ENCODE measurements around the gene CDKN2AIPNL.
A peak's percentile ranks its signal among the peaks of the same experiment; 100 is the strongest.
"Not testable (repeated sequence)": the region's sequence is repeated elsewhere in the genome, so short reads cannot be mapped to it uniquely, and the experiment has no call there.

The CDKN2AIPNL gene

DNA sequence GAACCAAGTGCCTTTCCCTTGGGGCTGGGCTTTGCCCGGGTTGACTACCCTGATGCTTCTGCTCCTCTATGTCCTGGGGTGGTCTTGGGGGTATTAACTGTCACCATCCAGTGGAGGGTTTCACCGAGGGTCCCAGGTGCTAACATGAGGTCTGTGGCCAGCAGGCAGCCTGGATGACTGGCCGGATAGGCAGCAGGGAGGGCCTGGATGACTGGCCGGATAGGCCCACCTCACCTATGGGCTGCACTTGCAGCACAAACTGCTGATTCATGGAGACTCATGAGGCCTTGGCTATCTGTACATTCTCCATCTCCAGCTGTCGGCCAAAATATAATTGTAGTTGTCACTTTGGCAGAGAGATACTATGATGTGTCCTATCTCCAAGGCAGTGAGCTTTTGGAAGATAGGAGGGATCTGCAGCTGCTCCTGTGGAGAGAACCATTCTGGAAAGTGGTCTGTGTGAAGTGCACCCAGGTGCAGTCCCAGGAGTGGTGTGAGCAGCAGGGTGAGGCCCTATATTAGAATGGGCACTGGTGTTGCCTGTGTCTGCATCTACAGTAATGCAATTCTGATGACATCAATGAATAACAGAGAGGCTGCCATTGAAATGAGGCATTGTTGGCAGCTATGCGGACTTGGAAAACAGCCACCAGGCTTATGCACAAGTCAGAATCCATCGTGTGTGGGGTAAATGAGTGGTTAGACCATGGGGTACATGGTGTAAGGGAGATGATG lies 26.3 kb upstream of the CDKN2AIPNL start:
- DNase-seq = no peak

DNA sequence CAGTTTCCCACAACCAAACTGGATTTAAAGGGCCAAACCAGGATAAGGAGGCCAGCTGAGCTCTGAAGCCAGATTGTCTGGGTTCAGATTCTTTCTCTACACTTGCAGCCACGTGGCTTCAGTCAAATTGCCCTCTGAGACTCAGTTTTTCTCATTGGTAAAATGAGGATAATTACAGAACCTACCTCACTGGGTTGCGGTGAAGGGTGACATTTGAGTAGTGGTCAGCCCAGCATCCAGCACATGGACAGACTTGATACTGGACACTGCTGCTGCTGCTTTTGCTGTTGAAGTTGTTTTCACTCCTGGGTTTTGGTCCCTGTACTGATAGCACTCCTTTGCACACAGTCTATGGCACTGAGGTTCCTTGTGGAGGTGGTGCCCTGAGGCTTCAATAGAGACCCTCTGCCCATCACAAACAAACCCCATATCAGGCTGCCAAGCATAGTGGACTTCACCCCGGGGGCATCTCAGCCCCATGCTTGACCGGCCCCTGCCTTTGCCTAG lies 25.7 kb upstream of the CDKN2AIPNL start:
- no peak for DNase-seq

DNA sequence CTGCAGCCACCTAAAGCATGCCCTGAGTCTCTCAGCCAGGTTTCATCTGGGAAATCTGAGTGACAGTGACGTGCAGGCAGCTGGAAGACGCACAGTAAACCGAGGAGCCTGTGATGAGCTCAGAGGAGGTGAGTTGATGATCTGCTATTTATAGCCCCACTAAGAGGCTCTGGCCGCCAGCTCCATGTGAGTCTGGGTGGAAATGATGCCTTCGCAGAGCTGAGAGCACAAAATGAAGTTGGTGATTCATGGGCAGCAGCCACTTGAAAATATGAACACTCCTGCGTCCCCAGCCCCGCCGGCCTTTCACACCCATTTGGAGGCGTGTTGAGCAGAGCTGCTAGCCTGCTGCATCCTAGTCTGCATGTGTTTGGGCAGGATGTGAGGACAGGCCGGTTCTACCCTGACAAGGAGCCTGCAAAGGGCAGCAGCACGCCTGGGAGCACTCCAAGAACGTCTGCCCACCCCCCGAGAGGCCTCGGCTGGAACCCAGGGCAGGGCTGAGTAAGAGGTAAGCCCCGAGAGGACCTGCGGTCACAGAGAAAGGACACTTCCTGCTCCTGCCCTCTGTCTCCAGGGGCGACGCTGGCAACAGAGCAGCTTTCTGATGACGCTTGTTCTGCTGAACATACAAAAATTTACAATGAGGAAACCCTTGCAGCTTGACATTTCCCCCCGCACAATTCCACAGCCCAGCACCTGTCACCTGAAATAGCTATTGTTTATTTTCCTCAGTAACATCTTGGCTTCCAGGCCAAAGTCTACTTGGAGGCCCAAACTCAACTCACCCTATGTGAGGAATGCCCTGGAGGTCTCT lies 25.1 kb upstream of the CDKN2AIPNL start:
- peak; percentile 74 for DNase-seq

DNA sequence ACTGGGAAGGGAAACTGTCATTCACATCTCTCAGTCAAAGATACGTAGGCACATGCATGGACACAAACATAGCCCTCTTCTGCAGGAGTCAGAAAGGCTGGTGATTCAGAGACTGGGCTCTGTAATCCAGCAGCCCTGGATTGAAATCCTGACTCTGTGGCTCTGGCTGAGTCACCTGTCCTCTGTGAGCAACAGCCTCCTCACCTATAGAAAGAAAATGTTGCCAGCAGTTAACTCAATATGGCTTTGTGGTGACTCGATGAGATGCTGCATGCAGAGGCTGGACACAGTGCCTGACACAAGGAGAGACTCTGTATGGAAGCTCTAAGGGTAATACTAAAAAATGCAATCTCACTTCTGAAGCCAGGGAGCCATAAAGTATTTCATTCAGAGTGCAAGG lies 23.9 kb upstream of the CDKN2AIPNL start:
- DNase-seq = peak; percentile 17

DNA sequence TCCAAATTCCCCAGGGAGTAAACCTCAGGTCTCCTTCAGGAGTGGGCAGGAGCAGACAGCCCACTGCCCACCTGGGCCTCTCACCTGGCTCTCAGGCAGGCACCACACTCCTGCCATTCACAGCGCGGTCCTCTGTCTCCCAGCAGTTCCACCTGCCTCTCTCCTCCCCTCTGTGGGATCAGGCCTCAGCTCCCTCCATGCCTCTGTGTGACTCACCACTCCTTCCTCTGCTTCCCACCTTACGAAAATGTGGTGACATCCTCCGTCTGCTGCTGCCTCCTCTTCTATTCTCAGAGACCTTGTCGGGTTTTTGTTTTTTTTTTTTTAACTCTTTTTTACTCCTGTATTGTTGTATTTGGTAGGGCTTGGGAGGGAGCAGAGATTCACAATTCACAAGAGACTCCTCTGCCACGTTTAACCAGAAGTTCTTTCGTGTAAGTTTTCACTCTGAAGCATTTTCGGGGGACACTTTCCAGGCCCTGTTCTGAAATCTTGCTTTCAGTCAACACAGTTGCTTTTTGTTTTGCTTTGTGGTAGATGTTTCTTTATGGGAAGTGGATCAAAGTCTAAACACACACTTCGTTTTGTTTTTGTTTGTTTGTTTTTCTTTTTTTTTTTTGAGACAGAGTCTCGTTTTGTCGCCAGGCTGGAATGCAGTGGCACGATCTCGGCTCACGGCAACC lies 21.1 kb upstream of the CDKN2AIPNL start:
- DNase-seq = no peak

DNA sequence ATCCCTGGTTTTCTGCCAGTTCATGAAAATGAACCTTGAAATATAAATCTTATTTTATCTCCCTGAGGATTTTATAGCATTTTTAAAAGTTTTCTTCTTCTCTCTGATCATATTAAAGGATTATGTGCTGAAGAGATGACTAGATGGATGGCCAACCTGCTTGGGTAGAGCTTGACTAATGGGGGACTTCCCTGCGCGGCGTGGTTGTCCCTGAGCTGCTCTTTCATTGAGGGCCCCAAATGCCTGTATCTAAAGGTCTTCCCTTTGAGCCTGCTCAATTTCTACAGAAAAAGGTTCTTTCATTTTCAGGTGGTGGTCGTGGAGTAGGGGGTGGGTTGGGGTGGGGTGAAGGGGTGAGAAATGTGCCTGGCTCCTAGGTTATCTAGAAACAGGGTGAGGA lies 20.5 kb upstream of the CDKN2AIPNL start:
- no peak for DNase-seq

DNA sequence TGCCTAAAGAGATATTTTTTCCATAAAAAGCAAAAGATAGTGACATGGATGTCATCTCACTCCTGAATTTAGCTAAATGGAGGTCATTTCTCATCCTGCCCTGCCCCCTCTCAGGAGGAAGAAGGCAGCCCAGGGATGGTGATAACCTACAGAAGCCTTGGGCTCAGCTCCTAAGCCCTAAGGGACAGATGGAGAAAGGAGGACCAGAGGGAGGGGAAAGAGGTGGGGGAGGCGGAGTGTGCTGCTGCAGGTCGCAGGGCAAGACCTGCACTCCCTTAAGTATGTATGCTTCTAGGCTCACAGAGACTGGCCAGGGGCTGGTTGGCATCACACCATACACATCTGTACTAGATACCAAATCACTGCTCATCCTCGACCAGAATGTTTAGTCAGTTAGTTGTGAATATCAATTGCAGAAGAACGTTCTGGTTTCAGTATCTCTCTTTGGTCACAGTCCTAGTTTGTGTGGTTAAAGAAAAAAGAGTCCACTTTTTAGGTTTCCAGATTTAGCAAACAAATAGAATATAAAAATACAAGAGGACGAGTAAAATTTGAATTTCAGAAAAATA lies 18.4 kb upstream of the CDKN2AIPNL start:
- no peak for DNase-seq

DNA sequence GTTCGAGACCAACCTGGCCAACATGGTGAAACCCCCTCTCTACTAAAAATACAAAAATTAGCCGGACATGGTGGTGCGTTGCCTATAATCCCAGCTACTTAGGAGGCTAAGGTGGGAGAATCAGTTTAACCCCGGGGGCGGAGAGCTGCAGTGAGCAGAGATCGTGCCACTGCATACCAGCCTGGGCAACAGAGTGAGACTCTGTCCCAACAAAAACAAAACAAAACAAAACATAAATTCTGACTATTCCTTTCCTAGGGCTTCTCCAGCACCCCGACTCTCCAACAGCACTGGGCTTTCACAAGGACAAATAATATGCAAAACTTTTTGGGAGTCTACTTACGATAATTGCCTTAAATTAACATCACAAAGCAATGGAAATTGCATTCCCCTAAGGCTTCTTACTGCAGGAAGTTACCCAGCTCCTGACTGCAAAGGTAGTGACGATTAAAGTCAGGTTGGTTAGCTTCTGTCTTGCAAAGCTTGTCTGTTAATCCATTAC lies 15.9 kb upstream of the CDKN2AIPNL start:
- no peak for DNase-seq

DNA sequence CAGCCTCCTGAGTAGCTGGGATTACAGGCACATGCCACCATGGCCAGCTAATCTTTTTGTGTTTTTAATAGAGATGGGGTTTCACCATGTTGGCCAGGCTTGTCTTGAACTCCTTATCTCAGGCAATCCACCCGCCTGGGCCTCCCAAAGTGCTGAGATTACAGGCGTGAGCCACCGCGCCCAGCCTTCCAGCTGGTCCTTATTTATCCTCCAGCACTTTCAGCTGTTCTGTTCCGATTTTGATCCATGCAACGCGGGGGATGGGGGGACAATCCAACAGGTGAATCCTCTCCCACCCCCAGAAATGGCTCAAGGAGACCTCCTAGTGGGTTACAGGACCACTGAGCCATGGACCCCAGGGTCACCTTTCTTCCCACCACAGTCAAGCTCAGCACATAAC lies 14.7 kb upstream of the CDKN2AIPNL start:
- no peak for DNase-seq

DNA sequence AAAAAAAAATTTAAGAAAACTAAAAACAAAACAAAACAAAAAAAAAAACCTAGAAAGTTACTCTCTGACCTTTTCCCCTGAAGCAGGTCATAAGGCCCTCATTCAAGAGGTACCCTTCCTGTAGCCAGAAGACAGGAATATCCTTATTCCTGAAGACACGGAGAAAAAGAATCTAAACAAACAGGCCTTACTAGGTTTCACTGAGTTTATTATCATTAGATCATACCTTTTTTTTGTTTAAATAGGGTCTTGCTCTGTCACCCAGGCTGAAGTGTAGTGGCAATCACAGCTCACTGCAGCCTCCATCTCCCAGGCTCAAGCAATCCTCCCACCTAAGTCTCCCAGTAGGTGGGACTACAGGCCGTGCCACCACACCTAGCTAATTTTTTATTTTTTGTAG lies 11.7 kb upstream of the CDKN2AIPNL start:
- no peak for DNase-seq

DNA sequence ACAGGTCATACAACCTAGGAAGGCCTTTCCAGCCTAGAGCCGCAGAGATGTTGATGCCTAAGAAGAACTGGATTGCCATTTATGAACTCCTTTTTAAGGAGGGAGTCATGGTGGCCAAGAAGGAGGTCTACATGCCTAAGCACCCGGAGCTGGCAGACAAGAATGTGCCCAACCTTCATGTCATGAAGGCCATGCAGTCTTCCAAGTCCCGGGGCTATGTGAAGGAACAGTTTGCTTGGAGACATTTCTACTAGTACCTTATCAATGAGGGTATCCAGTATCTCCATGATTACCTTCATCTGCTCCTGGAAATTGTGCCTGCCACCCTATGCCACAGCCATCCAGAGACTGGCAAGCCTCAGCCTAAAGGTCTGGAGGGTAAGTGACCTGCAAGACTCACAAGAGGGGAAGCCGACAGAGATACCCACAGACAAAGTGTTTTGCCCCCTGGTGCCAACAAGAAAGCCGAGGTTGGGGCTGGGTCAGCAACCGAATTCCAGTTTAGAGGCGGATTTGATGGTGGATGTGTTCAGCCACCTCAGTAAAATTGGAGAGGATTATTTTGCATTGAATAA lies 11.2 kb upstream of the CDKN2AIPNL start:
- DNase-seq = no peak

DNA sequence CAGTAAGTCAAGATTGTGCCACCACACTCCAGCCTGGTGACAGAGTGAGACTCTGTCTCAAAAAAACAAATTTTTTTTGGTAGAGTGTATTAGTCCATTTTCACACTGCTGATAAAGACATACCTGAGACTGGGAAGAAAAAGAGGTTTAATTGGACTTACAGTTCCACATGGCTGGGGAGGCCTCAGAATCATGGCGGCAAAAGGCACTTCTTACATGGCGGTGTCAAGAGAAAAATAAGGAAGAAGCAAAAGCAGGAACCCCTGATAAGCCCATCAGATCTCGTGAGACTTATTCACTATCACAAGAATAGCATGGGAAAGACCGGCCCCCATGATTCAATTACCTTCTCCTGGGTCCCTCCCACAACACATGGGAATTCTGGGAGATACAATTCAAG lies 9.4 kb upstream of the CDKN2AIPNL start:
- not testable (repeated sequence) for DNase-seq

DNA sequence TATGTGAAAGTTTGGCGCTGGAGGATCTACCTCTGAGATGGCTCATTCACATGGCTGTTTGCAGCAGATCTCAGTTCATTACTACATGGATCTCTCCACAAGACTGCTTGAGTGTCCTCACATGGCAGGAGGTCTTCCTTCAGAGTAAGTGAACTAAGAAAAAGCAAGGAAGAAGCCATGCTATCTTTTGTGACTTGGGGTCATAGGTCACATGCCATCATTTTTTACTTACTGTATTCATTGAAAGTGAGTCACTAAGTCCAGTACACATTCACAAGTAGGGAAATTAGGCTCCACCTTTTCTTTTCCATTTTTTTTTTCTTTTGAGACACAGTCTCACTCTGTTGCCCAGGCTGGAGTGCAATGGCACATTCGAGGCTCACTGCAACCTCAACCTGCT lies 8.7 kb upstream of the CDKN2AIPNL start:
- no peak for DNase-seq

DNA sequence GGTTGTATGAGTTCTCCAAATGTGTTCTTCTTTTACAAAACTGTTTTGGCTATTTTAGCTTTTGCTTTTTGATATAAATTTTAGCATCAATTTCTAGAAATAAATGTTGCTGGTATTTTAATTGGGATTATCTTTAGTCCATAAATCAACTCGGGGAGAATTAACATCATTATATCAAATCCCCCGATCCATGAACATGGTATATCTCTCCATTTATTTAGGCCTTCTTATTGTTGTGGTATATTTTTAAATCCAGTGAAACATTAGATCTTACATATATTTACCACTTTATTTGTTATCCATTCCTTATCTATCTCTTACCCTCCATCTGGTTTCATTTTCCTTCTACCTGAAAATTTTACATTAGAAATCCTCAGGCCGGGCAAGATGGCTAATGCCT lies 7.3 kb upstream of the CDKN2AIPNL start:
- DNase-seq = no peak

DNA sequence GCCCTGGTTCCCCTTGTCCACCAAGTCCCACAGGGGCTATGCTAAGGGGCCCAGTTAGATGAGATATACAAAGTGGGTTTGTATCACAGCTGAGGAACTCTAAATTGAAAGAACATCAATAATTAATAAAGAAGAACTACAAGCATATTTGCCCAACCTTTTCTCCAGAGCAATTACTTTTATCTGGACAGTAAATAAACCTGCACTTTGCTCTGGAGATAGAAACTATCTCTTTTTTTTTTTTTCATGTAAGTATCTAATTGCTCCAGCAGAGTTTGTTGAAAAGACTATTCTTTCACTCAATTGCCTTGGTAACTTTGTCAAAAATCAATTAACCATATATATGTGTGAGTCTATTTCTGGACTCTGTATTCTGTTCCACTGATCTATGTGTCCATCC lies 6.0 kb upstream of the CDKN2AIPNL start:
- DNase-seq = no peak

DNA sequence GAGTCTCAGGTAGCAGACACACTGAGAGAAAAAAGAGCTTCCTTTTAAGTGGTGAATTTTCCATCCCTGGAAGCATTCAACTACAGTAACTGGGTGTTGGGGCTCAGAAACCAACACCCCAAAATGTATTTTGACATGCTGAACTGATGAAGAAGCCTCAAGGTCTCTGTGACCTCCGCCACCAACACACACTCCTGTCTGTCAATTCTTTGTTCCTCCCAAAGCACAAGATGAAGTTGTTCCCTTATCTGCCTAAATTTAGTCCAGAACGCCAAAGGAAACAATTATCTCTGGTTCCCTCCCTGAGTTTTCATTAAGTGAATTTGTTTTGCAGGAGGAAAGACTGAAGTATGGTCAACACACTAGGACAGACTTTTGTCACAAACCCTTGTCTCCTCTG lies 1.4 kb upstream of the CDKN2AIPNL start:
- DNase-seq = no peak

DNA sequence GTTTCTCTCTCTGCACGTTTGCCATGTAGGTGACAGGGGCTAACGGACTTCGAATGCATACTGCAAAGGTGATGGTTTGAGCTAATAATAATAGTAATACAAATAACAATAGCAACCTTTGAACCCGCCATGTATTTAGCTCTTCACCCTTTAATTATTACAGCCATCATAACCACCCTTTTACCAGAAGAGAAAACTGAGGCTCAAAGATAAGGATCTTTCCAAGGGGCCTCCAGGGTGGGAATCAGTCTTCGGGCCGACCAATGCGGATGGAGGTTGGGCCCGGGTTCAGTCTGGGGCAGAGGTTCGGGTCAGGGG lies 494 bp downstream of the CDKN2AIPNL start:
- no peak for DNase-seq

DNA sequence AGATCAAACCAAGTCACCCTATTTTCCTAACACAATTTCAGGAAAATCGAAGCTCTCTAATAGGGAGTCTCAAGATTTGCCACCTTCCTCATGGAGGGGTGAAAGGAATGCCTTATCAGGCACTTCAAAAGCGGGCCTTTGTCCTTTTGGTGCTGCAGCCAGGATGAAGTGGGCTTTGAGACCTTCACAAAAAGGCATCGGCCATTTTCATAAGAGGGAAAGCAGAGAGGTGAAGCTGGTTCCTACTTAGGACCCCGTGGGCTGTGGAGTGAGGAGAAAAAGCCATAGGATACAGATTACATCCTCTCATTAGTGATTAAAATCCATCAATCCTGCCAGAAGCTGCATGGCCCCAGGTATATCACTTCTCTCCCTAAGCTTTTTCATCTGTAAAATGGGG lies 859 bp downstream of the CDKN2AIPNL start:
- no peak for DNase-seq

DNA sequence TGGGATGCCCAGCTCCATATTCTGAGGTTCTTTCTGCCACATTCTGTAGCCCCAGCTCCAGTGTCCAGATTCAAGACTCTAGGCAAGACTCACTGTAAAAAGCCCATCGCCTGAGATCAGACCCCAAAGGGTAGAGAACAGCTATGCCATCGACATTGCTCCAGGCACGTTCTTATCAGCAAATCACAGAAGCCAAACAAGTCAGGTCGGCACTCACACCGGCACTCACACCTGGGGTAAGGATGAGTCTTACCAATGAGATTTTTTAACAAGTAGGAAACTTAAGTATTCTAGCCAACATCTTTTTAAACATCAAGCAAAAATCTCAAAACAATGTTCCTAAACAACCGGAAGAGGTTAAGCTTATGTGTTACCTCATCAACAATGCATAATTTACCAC lies 2.4 kb downstream of the CDKN2AIPNL start:
- peak; percentile 7 for DNase-seq

DNA sequence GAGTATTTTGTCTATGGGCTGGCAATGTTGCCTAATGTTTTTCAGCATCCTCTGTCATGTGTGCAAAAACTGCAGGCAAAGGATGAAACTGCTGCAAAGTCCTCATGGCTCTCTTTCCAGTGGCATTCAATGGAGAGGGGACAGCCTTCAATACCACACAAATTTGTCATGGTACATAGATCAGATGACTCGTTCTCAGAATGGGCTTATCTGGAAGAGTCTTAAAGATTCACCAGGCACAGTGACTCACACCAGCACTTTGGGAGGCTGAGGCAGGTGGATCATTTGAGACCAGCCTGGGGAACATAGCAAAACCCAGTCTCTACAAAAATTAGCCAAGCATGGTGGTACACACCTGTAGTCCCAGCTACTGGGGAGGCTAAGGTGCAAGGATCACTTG lies 5.3 kb downstream of the CDKN2AIPNL start:
- DNase-seq = no peak

DNA sequence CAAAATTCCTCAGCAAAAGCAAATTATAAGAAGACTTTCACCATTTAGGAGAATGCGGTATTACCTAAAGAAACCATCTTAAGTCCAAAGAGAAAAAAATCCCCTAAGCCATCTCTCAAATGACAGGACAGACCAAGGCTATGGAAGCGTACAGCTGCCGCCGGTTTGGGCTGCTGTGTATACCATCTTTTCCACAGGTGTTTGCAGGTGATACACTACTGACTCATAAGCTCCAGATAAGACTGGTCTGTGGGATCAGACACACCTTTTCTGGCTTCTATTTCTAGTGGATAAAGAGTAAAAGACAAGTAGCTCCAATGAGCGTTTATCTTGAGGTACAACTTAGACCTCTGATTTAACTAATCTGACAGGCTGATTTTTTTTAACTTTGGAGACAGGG lies 7.7 kb downstream of the CDKN2AIPNL start:
- DNase-seq = no peak

DNA sequence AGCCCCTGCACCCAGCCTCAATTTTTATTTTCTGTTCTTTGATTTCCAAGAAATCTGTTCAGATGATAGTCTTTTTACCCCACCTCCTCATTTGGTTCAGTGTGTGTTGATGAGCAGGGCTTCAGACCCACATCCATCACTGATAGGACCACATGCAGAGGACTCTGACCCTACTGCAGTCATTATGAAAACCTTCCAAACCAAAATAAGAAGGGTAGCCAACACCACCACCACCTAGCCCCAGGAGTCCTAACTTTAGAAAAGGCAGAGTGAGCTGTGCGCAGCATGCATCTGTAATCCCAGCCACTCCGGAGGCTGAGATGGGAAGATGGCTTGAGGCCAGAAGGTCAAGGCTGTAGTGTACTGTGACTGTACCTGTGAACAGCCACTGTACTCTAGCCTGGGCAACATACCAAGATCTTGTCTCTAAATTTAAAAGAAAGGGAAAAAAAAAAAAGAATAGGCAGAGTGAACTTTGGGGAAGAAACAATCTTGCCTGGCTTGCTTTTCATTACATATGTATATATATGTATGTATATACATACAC lies 13.0 kb downstream of the CDKN2AIPNL start:
- no peak for DNase-seq

DNA sequence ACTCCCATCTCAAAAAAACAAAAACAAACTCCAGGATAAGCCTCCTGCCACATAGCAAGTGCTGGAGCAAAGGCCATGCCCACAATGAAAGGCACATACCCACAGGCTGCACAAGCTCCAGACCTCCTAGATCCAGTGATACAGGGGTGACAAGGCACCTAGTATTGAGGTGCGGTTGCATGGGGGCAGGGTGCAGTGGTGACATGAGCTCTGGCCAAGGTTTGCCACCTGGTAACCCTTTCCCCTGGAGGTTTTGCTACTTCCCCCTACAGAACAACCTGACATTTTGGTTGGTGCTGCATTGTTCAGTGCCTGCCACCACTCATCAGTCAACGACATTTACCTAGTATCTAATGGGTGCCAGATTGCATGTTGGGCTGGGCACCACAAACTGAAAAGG lies 14.5 kb downstream of the CDKN2AIPNL start:
- DNase-seq = no peak

Measured in CD4-positive, alpha-beta T cell treated with Interleukin-4 for 4 hours (primary cell).